Liver (tissue), 9 donors: ENCODE results near the gene RAB31. TPM values are rescaled to one million over a fixed set of nuclear protein-coding genes. Genes with fewer than 3 reads are reported as not detected.

Source experiments
- DNase-seq: peaks from one replicate; pipeline ENCODE4 v3.0.0-alpha.2; 2017; ENCODE audit warnings: low spot score
- H3K27ac ChIP-seq, 2 donors: one replicate each; pipeline ENCODE4 v1.7.0; 2013; ENCODE audit warnings: inconsistent platforms in 2 of 2, low read length in 2 of 2, control low read depth in 1 of 2, low read depth in 1 of 2, mild to moderate bottlenecking in 1 of 2
- H3K27me3 ChIP-seq, 4 donors: one replicate each; pipeline versions ENCODE4 v1.6.1 to v1.7.0; 2013; ENCODE audit warnings: low read length in 3 of 4, inconsistent platforms in 1 of 4, mild to moderate bottlenecking in 1 of 4, moderate library complexity in 1 of 4; ENCODE audit not compliant: control insufficient read depth in 4 of 4, insufficient read depth in 4 of 4
- H3K36me3 ChIP-seq, 4 donors: one replicate each; pipeline versions ENCODE4 v1.6.1 to v1.7.0; 2013; ENCODE audit warnings: low read length in 3 of 4, mild to moderate bottlenecking in 3 of 4, low read depth in 1 of 4, moderate library complexity in 1 of 4; ENCODE audit not compliant: control insufficient read depth in 4 of 4, insufficient read depth in 3 of 4
- H3K4me1 ChIP-seq, 4 donors: one replicate each; pipeline versions ENCODE4 v1.6.1 to v1.7.0; 2013; ENCODE audit warnings: low read length in 3 of 4, mild to moderate bottlenecking in 3 of 4, moderate library complexity in 1 of 4; ENCODE audit not compliant: control insufficient read depth in 4 of 4, insufficient read depth in 4 of 4
- H3K4me3 ChIP-seq, 3 donors: one replicate each; pipeline versions ENCODE4 v1.6.1 to v1.7.0; 2013; ENCODE audit warnings: low read length in 3 of 3, control low read depth in 1 of 3, low read depth in 1 of 3, mild to moderate bottlenecking in 1 of 3
- H3K9ac ChIP-seq, 2 donors: one replicate each; pipeline ENCODE4 v1.7.0; 2013; ENCODE audit warnings: low read length in 2 of 2, mild to moderate bottlenecking in 2 of 2, moderate library complexity in 2 of 2, control low read depth in 1 of 2, low read depth in 1 of 2
- H3K9me3 ChIP-seq, 4 donors: one replicate each; pipeline versions ENCODE4 v1.6.1 to v1.7.0; 2013; ENCODE audit warnings: low read length in 3 of 4; ENCODE audit not compliant: control insufficient read depth in 4 of 4
- FOXA1 ChIP-seq: IDR thresholded peaks from 2 replicates; pipeline ENCODE4 v1.6.1; 2016; ENCODE audit warnings: antibody characterized with exemption
- HNF4A ChIP-seq, 2 donors: conservative IDR thresholded peaks; 2 replicates each; pipeline ENCODE4 v1.6.1; 2016; ENCODE audit warnings: antibody characterized with exemption in 2 of 2, mild to moderate bottlenecking in 2 of 2
- JUND ChIP-seq, 2 donors: IDR thresholded peaks; 2 replicates each; pipeline ENCODE4 v1.6.1; 2016; ENCODE audit warnings: antibody characterized with exemption in 2 of 2
- RAD21 ChIP-seq, 2 donors: IDR thresholded peaks; 2 replicates each; pipeline ENCODE4 v1.6.1; 2016; ENCODE audit warnings: antibody characterized with exemption in 2 of 2, mild to moderate bottlenecking in 2 of 2
- RXRA ChIP-seq, 2 donors: IDR thresholded peaks; 2 replicates each; pipeline ENCODE4 v1.6.1; 2017 to 2018; ENCODE audit warnings: antibody characterized with exemption in 2 of 2, mild to moderate bottlenecking in 1 of 2
- SP1 ChIP-seq: IDR thresholded peaks from 2 replicates; pipeline ENCODE4 v1.6.1; 2018; ENCODE audit warnings: antibody characterized with exemption, mild to moderate bottlenecking
- TAF1 ChIP-seq: conservative IDR thresholded peaks from 2 replicates; pipeline ENCODE4 v1.6.1; 2016; ENCODE audit warnings: antibody characterized with exemption, mild to moderate bottlenecking
- WGBS: extraction: QIAGEN DNeasy Blood & Tissue Kit; methylation state at CpG from one replicate; pipeline ENCODE4 v1.1.7; 2013; 5-methylcytosine and 5-hydroxymethylcytosine counted together
- polyA plus RNA-seq, 2 donors: library from polyadenylated mRNA; stranded (reverse) in 1 of 2; unstranded in 1 of 2; fragments of 200-250 nt in 1 of 2; fragments of >200 nt in 1 of 2; fragmentation: Nextera tagmentation in 1 of 2; extraction: Ambion mirVana in 1 of 2; gene quantifications; one replicate each; pipeline versions ENCODE4 v1.2.1 to v1.2.3, GENCODE V29; 2013 to 2015
- total RNA-seq, 2 donors: library from RNA; depleted of rRNA; stranded (reverse); fragments of >200 nt; gene quantifications; one replicate each; pipeline ENCODE4 v1.2.3, GENCODE V29; 2014
- TF ChIP-seq, protein P1 (sequence below): IDR thresholded peaks from 2 replicates; pipeline ENCODE4 v1.6.1; 2016; ENCODE audit warnings: antibody characterized with exemption
- TF ChIP-seq, protein P2 (sequence below): IDR thresholded peaks from 2 replicates; pipeline ENCODE4 v1.6.1; 2016; ENCODE audit warnings: antibody characterized with exemption, mild to moderate bottlenecking
- TF ChIP-seq, protein P3 (sequence below): fragments of 150-350 bp; IDR thresholded peaks from 2 replicates; pipeline ENCODE4 v1.5.1; 2017; ENCODE audit warnings: improper control_type of control experiment, low read depth, low read length; ENCODE audit not compliant: missing input control
- TF ChIP-seq, protein P4 (sequence below): IDR thresholded peaks from 2 replicates; pipeline ENCODE4 v1.6.1; 2016; ENCODE audit warnings: antibody characterized with exemption
- donor health status: healthy.
- donor health status: healthy.
- donor health status: healthy.
- donor health status: healthy.
- donor health status: healthy.

Gene RAB31
- total and polyA plus RNA-seq, 4 donors, result 3.6 to 12.8 (median 9.7) TPM

DNA sequence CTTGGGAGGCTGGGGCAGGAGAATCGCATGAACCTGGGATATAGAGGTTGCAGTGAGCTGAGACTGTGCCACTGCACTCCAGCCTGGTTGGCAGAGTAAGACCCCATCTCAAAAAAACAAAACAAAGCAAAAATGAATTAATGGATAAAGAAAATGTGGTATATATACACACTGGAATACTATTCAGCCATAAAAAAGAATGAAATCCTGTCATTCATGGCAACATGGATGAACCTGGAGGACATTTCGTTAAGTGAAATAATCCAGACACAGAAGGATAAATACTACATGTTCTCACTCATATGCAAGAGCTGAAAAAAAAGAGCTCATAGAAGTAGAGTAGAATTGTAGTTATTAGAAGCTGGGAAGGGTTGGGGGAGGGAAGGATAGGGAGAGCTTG, 80.8 kb downstream of the RAB31 start:
- TF ChIP-seq, protein P1, sequence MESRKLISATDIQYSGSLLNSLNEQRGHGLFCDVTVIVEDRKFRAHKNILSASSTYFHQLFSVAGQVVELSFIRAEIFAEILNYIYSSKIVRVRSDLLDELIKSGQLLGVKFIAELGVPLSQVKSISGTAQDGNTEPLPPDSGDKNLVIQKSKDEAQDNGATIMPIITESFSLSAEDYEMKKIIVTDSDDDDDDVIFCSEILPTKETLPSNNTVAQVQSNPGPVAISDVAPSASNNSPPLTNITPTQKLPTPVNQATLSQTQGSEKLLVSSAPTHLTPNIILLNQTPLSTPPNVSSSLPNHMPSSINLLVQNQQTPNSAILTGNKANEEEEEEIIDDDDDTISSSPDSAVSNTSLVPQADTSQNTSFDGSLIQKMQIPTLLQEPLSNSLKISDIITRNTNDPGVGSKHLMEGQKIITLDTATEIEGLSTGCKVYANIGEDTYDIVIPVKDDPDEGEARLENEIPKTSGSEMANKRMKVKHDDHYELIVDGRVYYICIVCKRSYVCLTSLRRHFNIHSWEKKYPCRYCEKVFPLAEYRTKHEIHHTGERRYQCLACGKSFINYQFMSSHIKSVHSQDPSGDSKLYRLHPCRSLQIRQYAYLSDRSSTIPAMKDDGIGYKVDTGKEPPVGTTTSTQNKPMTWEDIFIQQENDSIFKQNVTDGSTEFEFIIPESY, result no peak
- TF ChIP-seq, protein P2, sequence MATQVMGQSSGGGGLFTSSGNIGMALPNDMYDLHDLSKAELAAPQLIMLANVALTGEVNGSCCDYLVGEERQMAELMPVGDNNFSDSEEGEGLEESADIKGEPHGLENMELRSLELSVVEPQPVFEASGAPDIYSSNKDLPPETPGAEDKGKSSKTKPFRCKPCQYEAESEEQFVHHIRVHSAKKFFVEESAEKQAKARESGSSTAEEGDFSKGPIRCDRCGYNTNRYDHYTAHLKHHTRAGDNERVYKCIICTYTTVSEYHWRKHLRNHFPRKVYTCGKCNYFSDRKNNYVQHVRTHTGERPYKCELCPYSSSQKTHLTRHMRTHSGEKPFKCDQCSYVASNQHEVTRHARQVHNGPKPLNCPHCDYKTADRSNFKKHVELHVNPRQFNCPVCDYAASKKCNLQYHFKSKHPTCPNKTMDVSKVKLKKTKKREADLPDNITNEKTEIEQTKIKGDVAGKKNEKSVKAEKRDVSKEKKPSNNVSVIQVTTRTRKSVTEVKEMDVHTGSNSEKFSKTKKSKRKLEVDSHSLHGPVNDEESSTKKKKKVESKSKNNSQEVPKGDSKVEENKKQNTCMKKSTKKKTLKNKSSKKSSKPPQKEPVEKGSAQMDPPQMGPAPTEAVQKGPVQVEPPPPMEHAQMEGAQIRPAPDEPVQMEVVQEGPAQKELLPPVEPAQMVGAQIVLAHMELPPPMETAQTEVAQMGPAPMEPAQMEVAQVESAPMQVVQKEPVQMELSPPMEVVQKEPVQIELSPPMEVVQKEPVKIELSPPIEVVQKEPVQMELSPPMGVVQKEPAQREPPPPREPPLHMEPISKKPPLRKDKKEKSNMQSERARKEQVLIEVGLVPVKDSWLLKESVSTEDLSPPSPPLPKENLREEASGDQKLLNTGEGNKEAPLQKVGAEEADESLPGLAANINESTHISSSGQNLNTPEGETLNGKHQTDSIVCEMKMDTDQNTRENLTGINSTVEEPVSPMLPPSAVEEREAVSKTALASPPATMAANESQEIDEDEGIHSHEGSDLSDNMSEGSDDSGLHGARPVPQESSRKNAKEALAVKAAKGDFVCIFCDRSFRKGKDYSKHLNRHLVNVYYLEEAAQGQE, result no peak
- no peak for TF ChIP-seq SP1
- TF ChIP-seq RAD21 (IDR thresholded peaks at IDR 0.05), result no peak
- TF ChIP-seq TAF1, result no peak
- Histone ChIP-seq H3K9ac (no peak overlapping the region), H3K36me3 (no peaks in the 10 kb centered on the region), H3K27me3 (no peaks in the 10 kb centered on the region), H3K4me1 (no peaks in the 10 kb centered on the region), H3K9me3 (no peaks in the 10 kb centered on the region), H3K4me3 (no peak overlapping the region), H3K27ac (no peak overlapping the region)
- no peak for DNase-seq
- WGBS, result 84% methylated on average over 2 of the region's 2 CpGs

DNA sequence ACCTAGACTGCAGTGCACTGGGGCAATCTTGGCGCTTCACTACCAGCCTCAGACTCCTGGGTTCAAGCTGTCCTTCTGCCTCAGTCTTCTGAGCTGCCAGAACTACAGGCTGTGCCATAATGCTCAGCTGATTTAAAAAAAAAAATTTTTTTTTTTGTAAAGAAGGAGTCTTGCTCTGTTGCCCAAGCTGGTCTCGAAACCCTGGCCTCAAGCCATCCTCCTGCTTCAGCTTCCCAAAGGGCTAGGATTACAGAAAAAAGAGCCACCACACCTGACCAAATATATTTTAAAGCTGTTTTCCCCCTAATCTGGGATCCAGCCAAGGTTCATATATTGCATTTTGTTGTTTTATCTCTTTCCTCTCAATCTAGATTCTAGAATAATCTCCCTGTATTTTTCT, 82.2 kb downstream of the RAB31 start:
- Histone ChIP-seq H3K4me1 (no peaks in the 10 kb centered on the region), H3K27me3 (no peaks in the 10 kb centered on the region), H3K9me3 (no peaks in the 10 kb centered on the region), H3K27ac (no peak overlapping the region), H3K4me3 (no peak overlapping the region), H3K36me3 (no peaks in the 10 kb centered on the region), H3K9ac (no peak overlapping the region)
- no peak for DNase-seq
- WGBS, result 87% methylated on average over 2 of the region's 2 CpGs
- TF ChIP-seq HNF4A (conservative IDR thresholded peaks at IDR 0.05), result no peak
- no peak for TF ChIP-seq SP1

DNA sequence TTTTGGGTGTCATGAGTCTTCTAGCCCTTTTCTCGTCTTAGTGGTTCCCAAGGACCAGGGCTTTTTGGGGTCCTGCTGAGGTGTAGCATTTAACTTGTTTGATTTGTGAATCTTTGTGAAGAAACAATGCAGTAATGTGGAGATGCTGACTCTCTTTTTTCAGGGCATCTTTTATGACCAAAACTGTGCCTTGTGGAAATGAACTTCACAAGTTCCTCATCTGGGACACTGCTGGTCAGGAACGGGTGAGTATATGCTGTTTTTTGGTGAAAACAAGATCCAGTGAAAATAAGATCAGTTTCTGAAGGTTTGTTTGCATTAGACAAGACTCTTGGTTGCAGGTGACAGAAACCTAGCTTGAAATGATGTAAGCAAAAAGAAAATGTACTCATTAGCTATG, 83.9 kb downstream of the RAB31 start:
- WGBS, result 83% methylated on average over 2 of the region's 2 CpGs
- Histone ChIP-seq H3K4me3 (no peak overlapping the region), H3K36me3 (no peaks in the 10 kb centered on the region), H3K27me3 (no peaks in the 10 kb centered on the region), H3K4me1 (no peaks in the 10 kb centered on the region), H3K27ac (peak overlapping the region in 1 of 2 donors; percentile 12), H3K9ac (no peak overlapping the region), H3K9me3 (no peaks in the 10 kb centered on the region)
- no peak for TF ChIP-seq RXRA (IDR thresholded peaks at IDR 0.05)
- no peak for TF ChIP-seq HNF4A (conservative IDR thresholded peaks at IDR 0.05)
- TF ChIP-seq, protein P3, sequence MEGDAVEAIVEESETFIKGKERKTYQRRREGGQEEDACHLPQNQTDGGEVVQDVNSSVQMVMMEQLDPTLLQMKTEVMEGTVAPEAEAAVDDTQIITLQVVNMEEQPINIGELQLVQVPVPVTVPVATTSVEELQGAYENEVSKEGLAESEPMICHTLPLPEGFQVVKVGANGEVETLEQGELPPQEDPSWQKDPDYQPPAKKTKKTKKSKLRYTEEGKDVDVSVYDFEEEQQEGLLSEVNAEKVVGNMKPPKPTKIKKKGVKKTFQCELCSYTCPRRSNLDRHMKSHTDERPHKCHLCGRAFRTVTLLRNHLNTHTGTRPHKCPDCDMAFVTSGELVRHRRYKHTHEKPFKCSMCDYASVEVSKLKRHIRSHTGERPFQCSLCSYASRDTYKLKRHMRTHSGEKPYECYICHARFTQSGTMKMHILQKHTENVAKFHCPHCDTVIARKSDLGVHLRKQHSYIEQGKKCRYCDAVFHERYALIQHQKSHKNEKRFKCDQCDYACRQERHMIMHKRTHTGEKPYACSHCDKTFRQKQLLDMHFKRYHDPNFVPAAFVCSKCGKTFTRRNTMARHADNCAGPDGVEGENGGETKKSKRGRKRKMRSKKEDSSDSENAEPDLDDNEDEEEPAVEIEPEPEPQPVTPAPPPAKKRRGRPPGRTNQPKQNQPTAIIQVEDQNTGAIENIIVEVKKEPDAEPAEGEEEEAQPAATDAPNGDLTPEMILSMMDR, result no peak
- TF ChIP-seq, protein P1, result no peak
- TF ChIP-seq, protein P4, sequence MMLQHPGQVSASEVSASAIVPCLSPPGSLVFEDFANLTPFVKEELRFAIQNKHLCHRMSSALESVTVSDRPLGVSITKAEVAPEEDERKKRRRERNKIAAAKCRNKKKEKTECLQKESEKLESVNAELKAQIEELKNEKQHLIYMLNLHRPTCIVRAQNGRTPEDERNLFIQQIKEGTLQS, result no peak
- TF ChIP-seq RAD21 (IDR thresholded peaks at IDR 0.05), result no peak
- TF ChIP-seq FOXA1, result no peak
- TF ChIP-seq JUND (IDR thresholded peaks at IDR 0.05), result no peak
- DNase-seq, result no peak
